Hepatocyte (in vitro differentiated cells): ENCODE results near the gene LAMA3.

Source experiments
- EZH2 ChIP-seq: fragments of 200-600 bp; sonication (generic); IDR thresholded peaks from 2 replicates; pipeline ENCODE4 v1.6.1; 2016; ENCODE audit warnings: antibody characterized with exemption, mild to moderate bottlenecking, borderline replicate concordance
- EZH2phosphoT487 ChIP-seq: fragments of 200-600 bp; sonication (generic); IDR thresholded peaks from one replicate; pipeline ENCODE4 v1.6.1; 2018; ENCODE audit warnings: antibody characterized with exemption, mild to moderate bottlenecking, low read depth, moderate library complexity; ENCODE audit not compliant: unreplicated experiment, severe bottlenecking
- TF ChIP-seq, protein P1 (sequence below): fragments of 200-600 bp; sonication (generic); IDR thresholded peaks from 2 replicates; pipeline ENCODE4 v1.5.1; 2016; ENCODE audit warnings: antibody characterized with exemption, mild to moderate bottlenecking; ENCODE audit not compliant: poor library complexity

GRCh38 chr18:23640052-23640451, 49.2 kb upstream of the LAMA3 start:
- TF ChIP-seq, protein P1, sequence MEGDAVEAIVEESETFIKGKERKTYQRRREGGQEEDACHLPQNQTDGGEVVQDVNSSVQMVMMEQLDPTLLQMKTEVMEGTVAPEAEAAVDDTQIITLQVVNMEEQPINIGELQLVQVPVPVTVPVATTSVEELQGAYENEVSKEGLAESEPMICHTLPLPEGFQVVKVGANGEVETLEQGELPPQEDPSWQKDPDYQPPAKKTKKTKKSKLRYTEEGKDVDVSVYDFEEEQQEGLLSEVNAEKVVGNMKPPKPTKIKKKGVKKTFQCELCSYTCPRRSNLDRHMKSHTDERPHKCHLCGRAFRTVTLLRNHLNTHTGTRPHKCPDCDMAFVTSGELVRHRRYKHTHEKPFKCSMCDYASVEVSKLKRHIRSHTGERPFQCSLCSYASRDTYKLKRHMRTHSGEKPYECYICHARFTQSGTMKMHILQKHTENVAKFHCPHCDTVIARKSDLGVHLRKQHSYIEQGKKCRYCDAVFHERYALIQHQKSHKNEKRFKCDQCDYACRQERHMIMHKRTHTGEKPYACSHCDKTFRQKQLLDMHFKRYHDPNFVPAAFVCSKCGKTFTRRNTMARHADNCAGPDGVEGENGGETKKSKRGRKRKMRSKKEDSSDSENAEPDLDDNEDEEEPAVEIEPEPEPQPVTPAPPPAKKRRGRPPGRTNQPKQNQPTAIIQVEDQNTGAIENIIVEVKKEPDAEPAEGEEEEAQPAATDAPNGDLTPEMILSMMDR = no peak
- TF ChIP-seq EZH2 (no peak), EZH2phosphoT487 (no peak)
